HEK293T (cell line): ENCODE data around the gene ADAMTS15.

Experiments
- CTCF ChIA-PET: fragments of 350-600 bp; formaldehyde crosslinking; extraction: SDS; loops from one replicate; lab custom pipeline; 2021; ENCODE audit warnings: antibody characterized with exemption, inconsistent platforms; lab: Yijun Ruan, JAX
- POLR2A ChIA-PET: fragments of 350-600 bp; formaldehyde crosslinking; extraction: SDS; loops from one replicate; lab custom pipeline; 2020; ENCODE audit warnings: antibody characterized with exemption, inconsistent platforms; lab: Yijun Ruan, JAX
- DNase-seq: peaks from one replicate; pipeline ENCODE4 v3.0.0; 2012; ENCODE audit warnings: mixed read lengths; ENCODE audit errors: extremely low spot score
- ARNT ChIP-seq: fragments of 450-650 bp; IDR thresholded peaks from 2 replicates; pipeline ENCODE4 v1.6.1; 2017; ENCODE audit warnings: mild to moderate bottlenecking
- BHLHE40 ChIP-seq: fragments of 450-650 bp; IDR thresholded peaks from 2 replicates; pipeline ENCODE4 v1.6.1; 2016; ENCODE audit warnings: mild to moderate bottlenecking, moderate library complexity, borderline replicate concordance
- CTBP1 ChIP-seq: fragments of 450-650 bp; IDR thresholded peaks from 2 replicates; pipeline ENCODE4 v1.6.1; 2016; ENCODE audit warnings: borderline replicate concordance
- ELF4 ChIP-seq: fragments of 450-650 bp; IDR thresholded peaks from 2 replicates; pipeline ENCODE4 v1.6.1; 2017; ENCODE audit warnings: antibody characterized with exemption
- FOXA1 ChIP-seq: fragments of 450-650 bp; IDR thresholded peaks from 2 replicates; pipeline ENCODE4 v1.6.1; 2016; ENCODE audit warnings: mild to moderate bottlenecking
- FOXK2 ChIP-seq: fragments of 450-650 bp; IDR thresholded peaks from 2 replicates; pipeline ENCODE4 v1.6.1; 2016; ENCODE audit warnings: mild to moderate bottlenecking
- FOXM1 ChIP-seq: fragments of 450-650 bp; IDR thresholded peaks from 2 replicates; pipeline ENCODE4 v1.6.1; 2017; ENCODE audit warnings: mild to moderate bottlenecking, borderline replicate concordance
- HDGF ChIP-seq: fragments of 450-650 bp; IDR thresholded peaks from 2 replicates; pipeline ENCODE4 v1.6.1; 2017; ENCODE audit warnings: antibody characterized with exemption, borderline replicate concordance
- L3MBTL2 ChIP-seq: fragments of 450-650 bp; conservative IDR thresholded peaks from 2 replicates; pipeline ENCODE4 v1.6.1; 2016; ENCODE audit warnings: mild to moderate bottlenecking
- LEF1 ChIP-seq: fragments of 450-650 bp; IDR thresholded peaks from 2 replicates; pipeline ENCODE4 v1.6.1; 2017; ENCODE audit warnings: mild to moderate bottlenecking, borderline replicate concordance
- NFRKB ChIP-seq: fragments of 450-650 bp; IDR thresholded peaks from 2 replicates; pipeline ENCODE4 v1.6.1; 2016; ENCODE audit warnings: mild to moderate bottlenecking, moderate library complexity
- PKNOX1 ChIP-seq: fragments of 450-650 bp; IDR thresholded peaks from 2 replicates; pipeline ENCODE4 v1.6.1; 2016
- SP1 ChIP-seq: fragments of 450-650 bp; IDR thresholded peaks from 2 replicates; pipeline ENCODE4 v1.6.1; 2017
- SUZ12 ChIP-seq: fragments of 450-650 bp; IDR thresholded peaks from 2 replicates; pipeline ENCODE4 v1.6.1; 2016; ENCODE audit warnings: mild to moderate bottlenecking
- TARDBP ChIP-seq: fragments of 450-650 bp; IDR thresholded peaks from 2 replicates; pipeline ENCODE4 v1.6.1; 2016
- ZNF384 ChIP-seq: fragments of 450-650 bp; IDR thresholded peaks from 2 replicates; pipeline ENCODE4 v1.6.1; 2016

ADAMTS15 gene

GRCh38 chr11:130422251-130422995, 26.0 kb upstream of the ADAMTS15 start:
- POLR2A ChIA-PET = no interaction called here
- CTCF ChIA-PET = no interaction called here
- TF ChIP-seq BHLHE40 (no peak), SUZ12 (no peak), L3MBTL2 (no peak), CTBP1 (no peak), FOXK2 (no peak), NFRKB (no peak), SP1 (no peak), PKNOX1 (no peak), FOXM1 (no peak)

GRCh38 chr11:130423541-130424142, 24.8 kb upstream of the ADAMTS15 start:
- CTCF ChIA-PET = interaction anchor here (1.4 kb wide), 1 partner anchor 211 kb away, joined by 3 read pairs; no protein-coding TSS in a partner anchor
- no peak for DNase-seq
- TF ChIP-seq SUZ12 = no peak
- no peak for TF ChIP-seq L3MBTL2
- no peak for TF ChIP-seq TARDBP
- no peak for TF ChIP-seq CTBP1
- no peak for TF ChIP-seq FOXK2
- no peak for TF ChIP-seq LEF1
- no peak for TF ChIP-seq NFRKB
- POLR2A ChIA-PET = no interaction called here

More at GRCh38 chr11:130422251-130422995, 26.0 kb upstream of the ADAMTS15 start:
- DNase-seq = no peak

GRCh38 chr11:130424613-130425140, 23.8 kb upstream of the ADAMTS15 start:
- CTCF ChIA-PET = interaction anchor here (1.1 to 1.4 kb wide), 2 partner anchors 212 kb away, joined by 3 read pairs; no protein-coding TSS in a partner anchor
- DNase-seq = no peak
- TF ChIP-seq LEF1 = no peak
- no peak for TF ChIP-seq TARDBP
- TF ChIP-seq CTBP1 = no peak
- no peak for TF ChIP-seq L3MBTL2
- TF ChIP-seq SP1 = no peak
- no peak for TF ChIP-seq FOXK2
- TF ChIP-seq HDGF = no peak
- no peak for TF ChIP-seq ELF4
- no peak for TF ChIP-seq SUZ12
- TF ChIP-seq PKNOX1 = no peak
- TF ChIP-seq BHLHE40 = no peak
- no peak for TF ChIP-seq FOXA1
- no peak for TF ChIP-seq ARNT
- TF ChIP-seq NFRKB = no peak
- no peak for TF ChIP-seq FOXM1
- TF ChIP-seq ZNF384 = no peak
- POLR2A ChIA-PET = no interaction called here

- CTCF ChIA-PET = interaction anchor here (0.9 to 1.1 kb wide), 2 partner anchors 36 to 212 kb away, joined by 3 read pairs; no protein-coding TSS in a partner anchor
Observed at GRCh38 chr11:130425156-130425555, 23.3 kb upstream of the ADAMTS15 start.

GRCh38 chr11:130426223-130426836, 22.1 kb upstream of the ADAMTS15 start:
- no peak for TF ChIP-seq HDGF
- TF ChIP-seq L3MBTL2 = no peak
- no peak for TF ChIP-seq FOXM1
- TF ChIP-seq SUZ12 = no peak
- no peak for TF ChIP-seq BHLHE40
- ChIA-PET CTCF (no interaction called here), POLR2A (no interaction called here)
- no peak for DNase-seq

More at GRCh38 chr11:130425156-130425555, 23.3 kb upstream of the ADAMTS15 start:
- TF ChIP-seq NFRKB = no peak
- no peak for TF ChIP-seq SP1
- TF ChIP-seq SUZ12 = no peak
- no peak for TF ChIP-seq FOXK2
- no peak for TF ChIP-seq FOXM1
- TF ChIP-seq LEF1 = no peak
- no peak for TF ChIP-seq PKNOX1
- TF ChIP-seq HDGF = no peak
- TF ChIP-seq ARNT = no peak
- no peak for TF ChIP-seq ZNF384
- no peak for TF ChIP-seq CTBP1
- no peak for TF ChIP-seq TARDBP
- no peak for TF ChIP-seq FOXA1
- no peak for TF ChIP-seq L3MBTL2
- TF ChIP-seq BHLHE40 = no peak
- no peak for TF ChIP-seq ELF4
- no peak for DNase-seq
- POLR2A ChIA-PET = no interaction called here
